K562 (cell line): ENCODE results near the gene HTR1D. TPM values are rescaled to one million over a fixed set of nuclear protein-coding genes. Genes with fewer than 3 reads are reported as not detected.

Experiments
- ATF4 ChIP-seq: fragments of 450-650 bp; formaldehyde crosslinking; IDR thresholded peaks from 2 replicates; pipeline ENCODE4 v1.4.0; 2022; ENCODE audit warnings: mild to moderate bottlenecking, moderate library complexity
- E2F4 ChIP-seq: sonication (generic); formaldehyde crosslinking; IDR thresholded peaks from 2 replicates; pipeline ENCODE4 v1.8.0; 2022; ENCODE audit warnings: mild to moderate bottlenecking, low read depth, missing genetic modification reagents
- KAT7 ChIP-seq: sonication (generic); formaldehyde crosslinking; IDR thresholded peaks from 2 replicates; pipeline ENCODE4 v1.8.0; 2022; ENCODE audit warnings: missing genetic modification reagents, mild to moderate bottlenecking, borderline replicate concordance
- MCM3 ChIP-seq: fragments of 450-650 bp; IDR thresholded peaks from 2 replicates; pipeline ENCODE4 v1.6.1; 2016
- MECOM ChIP-seq: fragments of 250-450 bp; sonication (Bioruptor Pico); IDR thresholded peaks from 2 replicates; pipeline ENCODE4 v1.8.0; 2022; ENCODE audit warnings: inconsistent platforms
- MLX ChIP-seq, 2 experiments: fragments of 450-650 bp in 1 of 2; sonication (generic) in 1 of 2; formaldehyde crosslinking; conservative IDR thresholded peaks; 2 replicates each; pipeline versions ENCODE4 v1.4.0 to v1.8.1; 2020 to 2022; ENCODE audit warnings: mild to moderate bottlenecking in 1 of 2, missing genetic modification reagents in 1 of 2
- OTX1 ChIP-seq: fragments of 450-650 bp; formaldehyde crosslinking; IDR thresholded peaks from 2 replicates; pipeline ENCODE4 v1.4.0; 2022; ENCODE audit warnings: mild to moderate bottlenecking
- PML ChIP-seq: IDR thresholded peaks from 2 replicates; pipeline ENCODE4 v1.6.1; 2012; ENCODE audit warnings: low read length, inconsistent platforms
- PPARD ChIP-seq: fragments of 250-450 bp; sonication (Bioruptor Pico); IDR thresholded peaks from 2 replicates; pipeline ENCODE4 v1.8.0; 2022; ENCODE audit warnings: inconsistent platforms, mild to moderate bottlenecking, moderate library complexity
- PTBP1 ChIP-seq: fragments of 200-400 bp; formaldehyde crosslinking; IDR thresholded peaks from 2 replicates; pipeline ENCODE4 v1.6.1; 2017; ENCODE audit warnings: low read depth, low read length
- RERE ChIP-seq: sonication (generic); formaldehyde crosslinking; IDR thresholded peaks from 2 replicates; pipeline ENCODE4 v1.8.0; 2023; ENCODE audit warnings: missing genetic modification reagents, mild to moderate bottlenecking, borderline replicate concordance
- SIX5 ChIP-seq, 2 experiments: IDR thresholded peaks; 2 replicates each; pipeline ENCODE4 v1.6.1; 2011; ENCODE audit warnings: low read length in 2 of 2, borderline replicate concordance in 1 of 2, low read depth in 1 of 2, mild to moderate bottlenecking in 1 of 2, moderate library complexity in 1 of 2; ENCODE audit not compliant: insufficient read depth in 1 of 2
- SMARCE1 ChIP-seq: fragments of 450-650 bp; IDR thresholded peaks from 2 replicates; pipeline ENCODE4 v1.7.1; 2016; ENCODE audit warnings: mild to moderate bottlenecking
- TAL1 ChIP-seq: fragments of 450-650 bp; IDR thresholded peaks from 2 replicates; pipeline ENCODE4 v1.6.1; 2016; ENCODE audit warnings: mild to moderate bottlenecking
- U2AF1 ChIP-seq: fragments of 200-400 bp; formaldehyde crosslinking; optimal IDR thresholded peaks from 2 replicates; pipeline ENCODE3; 2017; ENCODE audit warnings: mild to moderate bottlenecking, low read depth, low read length, moderate library complexity
- ZC3H8 ChIP-seq: fragments of 450-650 bp; IDR thresholded peaks from 2 replicates; pipeline ENCODE4 v1.6.1; 2017
- ZEB2 ChIP-seq: fragments of 450-650 bp; IDR thresholded peaks from 2 replicates; pipeline ENCODE4 v1.6.1; 2016
- ZFPM2 ChIP-seq: fragments of 250-450 bp; sonication (Bioruptor Pico); IDR thresholded peaks from 2 replicates; pipeline ENCODE4 v1.5.1; 2022; ENCODE audit warnings: mild to moderate bottlenecking
- ZNF24 ChIP-seq: fragments of 450-650 bp; IDR thresholded peaks from 2 replicates; pipeline ENCODE4 v1.6.1; 2016
- ZNF586 ChIP-seq: fragments of 450-650 bp; formaldehyde crosslinking; conservative IDR thresholded peaks from 2 replicates; pipeline ENCODE4 v1.4.0; 2020; ENCODE audit warnings: mild to moderate bottlenecking, moderate library complexity
- ZNF76 ChIP-seq: fragments of 250-450 bp; sonication (Bioruptor Pico); IDR thresholded peaks from 2 replicates; pipeline ENCODE4 v1.4.0; 2020; ENCODE audit warnings: mild to moderate bottlenecking, moderate library complexity, borderline replicate concordance
- polyA plus RNA-seq, 8 experiments: library from polyadenylated mRNA; depleted of rRNA in 4 of 8; stranded (reverse) in 5 of 8; unstranded in 3 of 8; fragments of >200 nt; fragmentation: Nextera tagmentation in 2 of 8; fragmentation: Illumina TruSeq in 1 of 8; extraction: Ambion mirVana in 2 of 8; extraction: Trizol in 1 of 8; gene quantifications; 2 replicates each; pipeline versions ENCODE4 v1.2.1 to v1.2.3, GENCODE V29; 2011 to 2014; ENCODE audit warnings: inconsistent platforms in 1 of 8, missing spikeins in 1 of 8
- total RNA-seq, 7 experiments: library from RNA; depleted of rRNA in 6 of 7; stranded (reverse); fragments of >200 nt in 6 of 7; fragmentation: Illumina TruSeq in 2 of 7; extraction: Trizol in 2 of 7; gene quantifications; 2 replicates each; pipeline versions ENCODE4 v1.2.1 to v1.2.3, GENCODE V29; 2011 to 2021; ENCODE audit warnings: low replicate concordance in 1 of 7

The HTR1D gene
- total and polyA plus RNA-seq, 9 of the 15 experiments (the other 6 are each of a cell fraction or from before 2014, with no cell fraction given) = 0.03 to 0.09 (median 0.04) TPM; not detected in 4

GRCh38 chr1:23167353-23168078 lies 49.8 kb downstream of the HTR1D start (continued):
- TF ChIP-seq SIX5 (IDR thresholded peaks at IDR 0.05; ENCODE audit: borderline replicate concordance in 1 of 2, insufficient read depth in 1 of 2, low read depth in 1 of 2, low read length in 2 of 2) (no peak), ZNF24 (no peak), MLX (CRISPR knock-in tag; conservative IDR thresholded peaks at IDR 0.05) (no peak), E2F4 (CRISPR knock-in tag) (no peak), PML (no peak), ZNF76 (no peak), MCM3 (no peak), KAT7 (CRISPR knock-in tag) (peak; percentile 37; the same call in 1 of the 2 replicates), MECOM (no peak), OTX1 (CRISPR knock-in tag) (peak; percentile 32; the same call in 1 of the 2 replicates), PTBP1 (no peak), RERE (CRISPR knock-in tag) (no peak), ZC3H8 (no peak), ATF4 (no peak), SMARCE1 (0 out of 2 replicates have a peak, but pooled peaks have one; percentile 27), PPARD (no peak), ZFPM2 (CRISPR knock-in tag) (no peak), ZEB2 (peak; percentile 73; the same call in 1 of the 2 replicates), ZNF586 (CRISPR knock-in tag) (no peak), TAL1 (0 out of 2 replicates have a peak, but pooled peaks have one; percentile 5), U2AF1 (no peak)
